Suppressor macrophage treated with lipopolysaccharide for 4 hours (primary cell): ENCODE measurements around the gene RPUSD1.
"Not testable (repeated sequence)": the region's sequence is repeated elsewhere in the genome, so short reads cannot be mapped to it uniquely, and the experiment has no call there.

Experiments
- DNase-seq: peaks from one replicate; pipeline ENCODE4 v3.0.0-alpha.2; 2020

RPUSD1 gene

DNA sequence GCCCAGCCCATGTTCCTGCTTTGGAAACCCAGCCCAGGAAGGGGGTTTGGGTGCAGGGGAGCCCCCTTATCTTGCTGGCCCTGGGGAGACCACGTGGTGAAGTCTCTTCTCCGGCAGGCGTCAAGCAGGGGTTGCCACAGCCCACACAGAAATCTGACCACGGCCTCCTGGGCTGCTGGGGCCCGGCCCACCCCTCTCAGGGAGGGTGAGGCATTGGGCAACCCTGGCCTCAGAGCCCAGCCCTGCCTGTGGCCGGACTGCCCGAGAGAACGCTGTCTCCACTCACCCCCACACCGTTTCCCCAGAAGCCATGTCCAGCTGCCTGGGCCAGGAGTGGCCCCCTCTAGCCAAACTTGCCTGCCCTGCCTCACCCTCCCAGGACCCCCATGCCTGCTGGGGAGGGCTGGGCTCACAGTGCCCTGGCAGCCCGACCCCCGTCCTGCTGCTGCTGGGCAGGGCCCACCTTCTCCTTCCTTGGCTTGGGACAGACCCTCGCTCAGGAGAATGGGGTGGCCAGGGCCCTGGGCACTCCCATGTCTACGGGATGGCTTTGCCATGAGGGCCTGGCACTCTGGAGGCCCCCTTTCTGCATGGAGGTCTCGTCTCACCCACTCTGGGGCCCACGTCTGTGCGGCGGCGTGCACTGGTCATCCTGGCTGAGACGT is 6.7 kb downstream of the RPUSD1 start:
- no peak for DNase-seq

DNA sequence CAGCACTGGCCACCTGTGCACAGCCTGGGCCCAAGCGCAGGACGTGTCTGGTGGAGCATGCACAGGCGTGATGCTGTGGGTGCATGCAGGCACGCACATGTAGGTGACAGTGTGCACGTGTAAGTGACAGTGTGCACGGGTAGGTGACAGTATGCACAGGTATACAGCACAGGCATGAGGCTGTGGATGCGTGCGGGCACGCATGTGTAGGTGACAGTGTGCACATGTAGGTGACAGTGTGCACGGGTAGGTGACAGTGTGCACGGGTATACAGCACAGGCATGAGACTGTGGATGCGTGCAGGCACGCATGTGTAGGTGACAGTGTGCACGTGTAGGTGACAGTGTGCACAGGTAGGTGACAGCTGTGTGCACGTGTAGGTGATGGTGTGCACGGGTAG is 7.9 kb downstream of the RPUSD1 start:
- DNase-seq = no peak

DNA sequence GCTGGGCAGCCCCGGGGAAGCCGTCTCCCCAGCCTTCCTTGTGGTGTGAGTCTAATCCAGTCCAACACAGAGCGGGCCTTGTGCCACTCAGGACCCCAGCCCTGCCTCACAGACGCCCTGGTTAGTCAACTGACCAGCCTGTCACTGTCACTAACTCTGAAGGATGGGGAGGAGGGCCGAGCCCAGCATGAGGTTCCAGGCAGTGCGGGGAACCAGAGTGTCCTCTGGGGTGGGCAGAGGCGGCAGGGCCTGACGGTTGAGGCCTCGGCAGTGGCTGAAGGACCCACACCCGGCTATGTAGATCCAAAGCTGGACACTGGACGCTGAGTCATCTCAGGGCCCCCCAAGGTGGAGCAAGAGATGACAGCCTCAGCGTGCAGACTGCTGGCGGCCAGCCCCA is 8.6 kb downstream of the RPUSD1 start:
- DNase-seq = no peak

DNA sequence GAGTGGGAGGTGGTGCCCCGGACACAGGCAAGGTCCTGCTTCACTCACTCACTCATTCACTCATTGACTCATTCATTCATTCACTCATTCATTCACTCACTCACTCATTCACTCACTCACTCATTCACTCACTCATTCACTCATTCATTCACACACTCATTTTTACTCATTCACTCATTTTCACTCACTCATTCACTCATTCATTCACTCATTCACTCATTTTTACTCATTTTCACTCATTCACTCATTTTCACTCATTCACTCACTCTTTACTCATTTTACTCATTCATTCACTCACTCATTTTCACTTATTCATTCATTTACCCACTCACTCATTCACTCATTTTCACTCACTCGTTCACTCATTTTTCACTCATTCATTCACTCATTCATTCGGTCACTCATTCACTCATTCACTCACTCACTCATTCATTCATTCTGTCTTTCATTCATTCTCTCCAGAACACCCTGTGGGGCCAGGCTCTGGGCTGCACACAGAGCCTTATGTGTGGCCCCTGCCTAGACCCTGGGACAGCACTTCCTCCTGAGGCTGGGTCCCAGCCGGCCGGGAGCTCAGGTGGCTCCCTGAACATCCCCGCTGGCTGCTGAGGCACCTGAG is 9.2 kb downstream of the RPUSD1 start:
- DNase-seq = no peak

DNA sequence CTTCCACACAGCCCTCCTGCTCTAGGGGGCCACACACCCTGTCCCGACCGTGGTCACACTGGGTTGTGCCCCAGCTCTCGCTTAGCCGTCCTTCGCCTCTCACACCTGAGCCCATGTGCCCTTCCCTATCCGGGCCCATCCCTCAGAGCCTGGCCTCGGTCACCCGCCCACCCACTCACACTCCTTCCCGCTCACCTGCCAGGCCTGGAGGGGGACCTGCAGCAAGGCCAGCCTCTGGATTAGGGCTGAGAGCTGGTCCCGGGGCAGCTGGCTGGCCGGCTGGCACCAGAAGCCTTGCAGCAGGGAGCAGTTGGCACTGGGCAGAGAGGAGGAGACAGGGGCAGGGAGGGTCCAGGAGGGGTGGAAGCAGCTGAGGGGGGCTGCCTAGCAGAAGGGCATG is 9.7 kb downstream of the RPUSD1 start:
- DNase-seq = no peak

DNA sequence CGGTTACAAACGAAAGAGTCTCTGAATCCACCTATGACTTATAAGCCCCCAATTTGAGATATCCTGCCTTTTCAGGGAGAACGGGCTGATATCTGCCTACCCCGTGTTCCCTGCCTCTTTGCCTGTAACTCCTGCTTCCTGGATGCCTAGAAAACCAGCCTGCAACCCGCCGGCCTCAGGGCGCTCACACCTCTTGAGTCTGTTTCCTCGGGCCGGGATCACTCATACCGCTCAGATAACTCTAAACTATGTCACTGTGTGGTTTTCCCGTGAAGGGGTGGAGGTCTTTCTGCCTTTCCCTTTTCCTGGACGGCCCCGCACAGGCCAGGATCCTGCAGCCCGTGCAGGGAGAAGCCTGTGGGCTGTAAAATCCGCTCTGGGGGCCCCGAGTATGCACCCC is 10.4 kb downstream of the RPUSD1 start:
- DNase-seq = no peak

DNA sequence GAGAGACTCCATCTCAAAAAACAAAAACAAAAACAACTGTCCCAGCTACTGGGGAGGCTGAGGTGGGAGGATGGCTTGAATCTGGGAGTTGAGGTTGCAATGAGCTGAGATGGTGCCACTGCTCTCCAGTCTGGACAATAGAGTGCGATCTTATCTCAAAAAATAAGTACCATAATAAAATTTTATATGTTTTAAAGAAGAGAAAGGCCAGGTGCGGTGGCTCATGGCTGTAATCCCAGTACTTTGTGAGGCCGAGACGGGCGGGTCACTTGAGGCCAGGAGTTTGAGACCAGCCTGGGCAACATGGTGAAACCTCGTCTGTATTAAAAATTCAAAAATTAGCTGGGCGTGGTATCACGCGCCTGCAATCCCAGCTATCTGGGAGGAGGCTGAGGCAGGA is 11.4 kb downstream of the RPUSD1 start:
- no peak for DNase-seq

DNA sequence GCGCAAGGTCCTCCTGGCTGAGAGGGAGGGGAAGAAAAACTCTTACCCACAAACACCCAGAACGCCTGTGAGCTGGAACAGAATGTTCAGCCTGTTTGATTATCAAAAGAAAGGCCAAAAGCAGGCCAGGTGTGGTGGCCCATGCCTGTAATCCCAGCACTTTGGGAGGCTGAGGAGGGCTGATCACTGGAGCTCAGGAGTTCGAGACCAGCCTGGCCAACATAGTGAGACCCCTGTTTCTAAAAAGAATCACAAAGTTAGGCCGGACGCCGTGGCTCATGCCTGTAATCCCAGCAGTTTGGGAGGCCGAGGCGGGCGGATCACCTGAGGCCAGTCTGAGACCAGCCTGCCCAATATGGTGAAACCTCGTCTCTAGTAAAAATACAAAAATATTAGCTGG is 11.9 kb downstream of the RPUSD1 start:
- DNase-seq = not testable (repeated sequence)

DNA sequence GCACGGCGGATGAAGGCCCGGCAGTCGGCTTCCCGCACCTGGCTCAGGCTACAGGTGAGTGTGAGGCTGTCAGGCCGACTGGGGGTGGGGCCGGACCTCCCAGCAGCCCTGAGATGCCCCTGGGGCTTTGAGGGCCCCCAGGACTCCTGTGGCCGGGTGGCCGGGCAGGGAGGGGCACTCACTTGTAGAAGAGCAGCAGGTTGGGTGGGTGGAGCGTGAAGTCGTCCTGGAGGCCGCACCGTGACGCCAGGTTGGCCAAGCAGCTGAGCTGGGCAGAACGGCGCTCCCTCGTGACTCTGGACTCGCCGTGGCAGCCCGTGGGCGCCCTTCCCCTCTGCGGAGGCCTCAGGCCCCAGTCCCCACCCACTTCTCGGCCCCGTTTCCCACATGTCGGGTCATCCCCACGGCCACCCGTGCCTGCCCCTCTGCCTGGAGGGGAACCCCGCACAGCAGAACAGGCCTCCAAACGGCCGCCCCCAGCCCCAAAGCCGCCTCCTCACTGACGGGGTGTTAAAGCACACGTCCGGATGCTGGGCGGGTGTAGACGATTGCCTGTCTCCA is 12.9 kb downstream of the RPUSD1 start:
- DNase-seq = no peak

DNA sequence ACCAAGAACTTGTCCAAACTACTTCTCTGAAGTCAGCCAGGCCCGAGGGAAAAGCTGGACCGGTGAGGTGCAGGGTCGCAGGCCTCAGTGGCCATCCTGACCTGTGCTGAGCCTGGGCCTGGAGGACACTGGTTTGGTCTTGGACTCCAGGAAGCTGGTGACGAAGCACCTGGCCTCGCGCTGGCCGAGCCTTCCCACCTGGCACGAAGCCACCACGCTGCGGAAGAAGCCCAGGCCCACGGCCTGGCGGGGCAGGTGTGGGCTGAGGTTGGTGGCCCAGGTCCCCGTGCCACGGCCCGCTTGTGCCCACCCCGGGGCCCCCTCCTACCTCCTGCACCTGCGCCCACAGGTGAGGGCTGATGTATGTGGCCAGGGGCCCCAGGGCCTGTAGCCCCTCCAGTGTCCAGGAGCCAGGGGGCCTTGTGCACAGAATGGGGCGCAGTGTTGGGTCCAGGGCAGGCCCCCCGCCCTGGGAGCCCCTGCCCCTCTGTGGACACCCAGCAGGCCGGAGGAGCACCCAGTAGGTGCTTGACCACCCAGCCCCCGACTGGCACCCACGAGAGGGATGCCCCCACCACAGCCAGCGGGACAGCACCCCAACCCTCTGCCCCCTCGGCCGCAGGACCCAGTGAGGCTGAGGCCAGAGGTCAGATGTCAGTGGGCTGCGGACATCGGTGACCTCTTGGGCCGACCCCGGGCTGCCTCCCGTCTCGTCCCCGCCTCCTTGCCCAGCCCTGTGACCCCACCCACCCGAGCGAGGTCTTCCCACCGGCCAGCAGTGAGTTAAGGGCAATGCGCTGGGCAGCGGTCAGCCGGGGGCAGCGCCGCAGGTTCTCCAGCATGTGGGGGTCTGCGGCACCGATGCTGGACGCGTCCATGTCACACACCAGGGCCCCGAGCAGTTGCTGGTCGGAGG is 13.8 kb downstream of the RPUSD1 start:
- DNase-seq = no peak

DNA sequence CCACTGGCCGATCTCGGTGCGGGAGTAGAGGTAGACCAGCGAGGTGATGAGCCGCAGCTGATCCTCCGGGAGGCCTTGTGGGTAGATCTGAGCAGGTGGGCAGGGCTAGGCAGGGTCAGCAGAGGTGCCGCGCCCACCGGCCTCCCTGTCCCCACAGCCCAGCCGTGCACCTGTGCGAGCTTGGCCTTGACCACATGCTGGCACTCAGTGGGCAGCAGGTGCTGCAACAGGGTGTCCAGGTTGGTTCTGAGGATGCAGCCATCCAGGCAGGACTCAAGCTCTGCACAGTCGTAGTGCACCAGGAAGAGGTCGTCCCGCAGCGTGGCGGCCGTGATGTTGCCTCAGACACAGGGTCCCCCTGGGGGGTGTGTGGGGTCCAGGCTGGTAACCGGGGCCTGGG is 15.2 kb downstream of the RPUSD1 start:
- DNase-seq = no peak

DNA sequence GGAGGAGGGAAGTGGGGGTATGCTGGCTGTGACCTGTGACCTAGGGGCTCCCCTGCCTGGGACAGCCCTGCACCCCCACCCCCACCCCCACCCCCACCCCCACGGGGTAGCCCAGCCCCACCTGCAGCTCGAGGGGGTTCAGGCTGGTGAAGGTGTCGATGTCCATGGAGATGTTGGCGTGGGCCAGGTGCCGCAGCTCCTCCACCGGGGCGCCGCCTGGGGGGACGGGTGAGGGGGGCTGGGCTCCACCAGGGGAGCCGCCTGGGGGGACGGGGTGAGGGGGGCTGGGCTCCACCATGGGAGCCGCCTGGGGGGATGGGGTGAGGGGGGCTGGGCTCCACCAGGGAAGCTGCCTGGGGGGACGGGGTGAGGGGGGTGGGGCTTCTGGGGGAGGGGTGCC is 17.8 kb downstream of the RPUSD1 start:
- DNase-seq = no peak

DNA sequence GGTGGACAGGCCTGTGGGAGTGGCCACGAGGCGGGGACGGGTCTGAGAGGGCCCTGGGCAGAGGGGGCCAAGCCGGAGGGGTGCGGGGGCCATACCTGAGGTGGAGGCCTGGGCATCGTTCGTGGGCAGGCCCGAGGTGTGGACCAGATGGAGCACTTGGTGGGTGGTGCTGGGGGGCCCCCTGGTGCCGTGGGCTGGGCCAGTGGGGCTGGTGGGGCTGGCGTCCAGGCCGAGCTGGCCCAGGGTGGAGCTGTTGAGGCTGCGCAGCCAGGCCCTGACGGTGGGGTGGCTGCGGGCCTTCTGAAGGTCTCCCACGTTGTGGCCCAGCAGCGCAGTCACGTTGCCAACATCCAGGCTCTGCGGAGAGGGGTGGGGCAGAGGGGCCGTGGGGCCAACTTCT is 18.2 kb downstream of the RPUSD1 start:
- no peak for DNase-seq

DNA sequence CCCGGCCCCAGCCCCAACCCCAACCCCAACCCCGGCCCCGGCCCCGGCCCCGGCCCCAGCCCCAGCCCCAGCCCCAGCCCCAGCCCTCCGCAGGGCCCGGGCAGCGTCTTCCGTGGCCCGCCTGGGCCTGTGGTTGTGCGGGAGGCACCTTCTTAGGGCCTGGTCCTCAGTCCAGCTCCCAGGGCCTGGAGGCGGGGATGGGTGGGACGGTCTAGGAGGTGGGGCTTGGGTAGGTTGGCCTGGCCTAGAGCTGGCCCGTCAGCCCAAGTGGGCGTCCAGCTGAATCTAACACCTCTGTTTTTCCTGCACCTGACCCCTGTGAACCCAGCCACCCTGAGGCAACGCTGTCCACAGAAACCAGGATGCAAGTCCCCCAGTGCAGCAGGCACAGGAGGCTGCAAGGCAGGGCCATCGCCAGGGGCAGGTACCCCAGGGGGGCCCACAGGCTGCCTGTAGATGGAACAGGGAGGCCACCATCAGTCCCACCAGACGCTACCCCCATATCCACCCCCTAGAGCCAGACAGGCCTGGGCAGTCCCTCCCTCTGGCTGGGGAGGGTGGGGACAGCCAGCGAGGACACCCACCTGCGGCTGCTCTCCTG is 18.9 kb downstream of the RPUSD1 start:
- DNase-seq = no peak

DNA sequence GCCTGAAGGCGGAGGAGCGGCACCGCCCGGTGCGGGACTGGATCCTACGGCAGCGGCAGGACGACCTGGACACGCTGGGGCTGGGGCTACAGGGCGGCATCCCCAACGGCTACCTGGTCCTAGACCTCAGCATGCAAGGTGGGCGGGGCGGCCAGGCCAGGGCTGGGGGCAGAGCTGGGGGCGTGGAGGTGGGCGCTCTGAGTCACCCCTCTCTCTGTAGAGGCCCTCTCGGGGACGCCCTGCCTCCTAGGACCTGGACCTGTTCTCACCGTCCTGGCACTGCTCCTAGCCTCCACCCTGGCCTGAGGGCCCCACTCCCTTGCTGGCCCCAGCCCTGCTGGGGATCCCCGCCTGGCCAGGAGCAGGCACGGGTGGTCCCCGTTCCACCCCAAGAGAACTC is 19.8 kb downstream of the RPUSD1 start:
- DNase-seq = no peak

DNA sequence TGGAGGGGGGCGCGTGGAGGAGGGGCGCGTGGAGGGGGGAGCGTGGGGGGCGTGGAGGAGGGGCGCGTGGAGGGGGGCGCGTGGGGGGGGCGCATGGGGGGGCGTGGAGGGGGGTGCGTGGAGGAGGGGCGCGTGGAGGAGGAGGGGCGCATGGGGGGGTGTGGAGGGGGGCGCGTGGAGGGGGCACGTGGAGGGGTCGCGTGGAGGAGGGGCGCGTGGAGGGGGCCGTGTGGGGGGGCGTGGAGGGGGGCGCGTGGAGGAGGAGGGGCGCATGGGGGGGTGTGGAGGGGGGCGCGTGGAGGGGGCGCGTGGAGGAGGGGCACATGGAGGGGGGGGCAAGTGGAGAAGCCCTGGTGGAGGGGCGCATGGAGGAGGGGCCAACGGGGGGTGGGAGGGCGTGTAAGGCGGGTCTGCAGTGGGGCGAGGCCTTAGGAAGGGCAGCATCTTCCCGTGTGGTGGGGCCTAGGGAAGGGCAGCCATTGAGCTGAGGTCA is 20.4 kb downstream of the RPUSD1 start:
- no peak for DNase-seq

DNA sequence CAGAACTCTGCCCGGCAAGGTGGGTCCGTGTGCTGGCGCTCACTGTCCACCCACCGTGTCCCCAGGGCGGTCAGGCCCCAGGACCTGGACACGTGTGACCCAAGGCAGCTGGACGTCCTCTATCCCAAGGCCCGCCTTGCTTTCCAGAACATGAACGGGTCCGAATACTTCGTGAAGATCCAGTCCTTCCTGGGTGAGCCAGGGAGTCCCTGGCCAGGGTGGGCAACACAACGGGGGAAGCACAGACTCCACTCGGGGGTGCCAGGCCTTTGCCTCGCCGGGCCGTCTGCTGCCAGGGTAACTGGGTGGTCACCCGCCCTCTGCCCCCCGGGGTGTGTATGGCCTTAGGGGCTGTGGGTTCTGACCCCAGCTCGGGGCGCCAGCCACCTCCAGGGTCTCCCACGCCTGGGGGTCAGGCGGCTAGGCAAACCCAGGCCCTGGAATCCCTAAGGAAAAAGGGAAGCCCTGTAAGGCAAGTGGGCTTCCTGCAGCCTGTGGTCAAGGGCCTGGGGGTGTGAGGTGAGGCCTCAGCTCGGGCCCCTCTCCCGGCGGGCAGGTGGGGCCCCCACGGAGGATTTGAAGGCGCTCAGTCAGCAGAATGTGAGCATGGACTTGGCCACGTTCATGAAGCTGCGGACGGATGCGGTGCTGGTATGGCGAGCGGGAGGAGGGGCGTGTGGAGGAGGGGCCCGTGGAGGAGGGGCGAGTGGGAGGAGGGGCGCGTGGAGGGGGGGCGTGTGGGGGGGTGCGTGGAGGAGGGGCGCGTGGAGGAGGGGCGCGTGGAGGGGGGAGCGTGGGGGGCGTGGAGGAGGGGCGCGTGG is 21.2 kb downstream of the RPUSD1 start:
- no peak for DNase-seq

DNA sequence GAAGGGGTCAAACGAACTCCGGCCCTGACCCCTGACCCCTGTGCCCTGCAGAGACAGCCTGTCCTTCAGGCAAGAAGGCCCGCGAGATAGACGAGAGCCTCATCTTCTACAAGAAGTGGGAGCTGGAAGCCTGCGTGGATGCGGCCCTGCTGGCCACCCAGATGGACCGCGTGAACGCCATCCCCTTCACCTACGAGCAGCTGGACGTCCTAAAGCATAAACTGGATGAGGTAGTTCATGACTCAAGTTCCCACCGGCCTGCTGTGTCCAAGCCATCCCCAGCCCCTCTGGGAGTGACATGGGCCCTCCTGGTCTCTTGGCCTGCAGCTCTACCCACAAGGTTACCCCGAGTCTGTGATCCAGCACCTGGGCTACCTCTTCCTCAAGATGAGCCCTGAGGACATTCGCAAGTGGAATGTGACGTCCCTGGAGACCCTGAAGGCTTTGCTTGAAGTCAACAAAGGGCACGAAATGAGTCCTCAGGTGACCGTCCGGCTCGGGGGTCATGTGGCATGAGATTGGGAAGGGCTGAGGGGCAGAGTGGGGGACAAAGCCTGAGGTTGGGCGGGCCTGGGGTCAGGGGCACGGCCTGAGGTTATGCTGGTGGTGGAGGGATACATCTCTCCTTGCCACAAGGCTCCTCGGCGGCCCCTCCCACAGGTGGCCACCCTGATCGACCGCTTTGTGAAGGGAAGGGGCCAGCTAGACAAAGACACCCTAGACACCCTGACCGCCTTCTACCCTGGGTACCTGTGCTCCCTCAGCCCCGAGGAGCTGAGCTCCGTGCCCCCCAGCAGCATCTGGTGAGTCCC is 22.0 kb downstream of the RPUSD1 start:
- DNase-seq = no peak

DNA sequence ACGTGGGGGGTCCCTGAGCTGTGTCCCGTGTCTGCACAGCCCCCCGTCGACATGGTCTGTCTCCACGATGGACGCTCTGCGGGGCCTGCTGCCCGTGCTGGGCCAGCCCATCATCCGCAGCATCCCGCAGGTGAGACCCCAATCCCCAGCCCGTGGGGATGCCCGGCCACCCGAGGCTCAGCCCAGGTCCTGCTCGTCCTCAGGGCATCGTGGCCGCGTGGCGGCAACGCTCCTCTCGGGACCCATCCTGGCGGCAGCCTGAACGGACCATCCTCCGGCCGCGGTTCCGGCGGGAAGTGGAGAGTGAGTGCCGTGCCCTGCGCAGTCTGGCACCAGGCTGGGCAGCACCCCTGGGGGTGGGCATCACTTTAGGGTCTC is 22.7 kb downstream of the RPUSD1 start:
- DNase-seq = no peak

DNA sequence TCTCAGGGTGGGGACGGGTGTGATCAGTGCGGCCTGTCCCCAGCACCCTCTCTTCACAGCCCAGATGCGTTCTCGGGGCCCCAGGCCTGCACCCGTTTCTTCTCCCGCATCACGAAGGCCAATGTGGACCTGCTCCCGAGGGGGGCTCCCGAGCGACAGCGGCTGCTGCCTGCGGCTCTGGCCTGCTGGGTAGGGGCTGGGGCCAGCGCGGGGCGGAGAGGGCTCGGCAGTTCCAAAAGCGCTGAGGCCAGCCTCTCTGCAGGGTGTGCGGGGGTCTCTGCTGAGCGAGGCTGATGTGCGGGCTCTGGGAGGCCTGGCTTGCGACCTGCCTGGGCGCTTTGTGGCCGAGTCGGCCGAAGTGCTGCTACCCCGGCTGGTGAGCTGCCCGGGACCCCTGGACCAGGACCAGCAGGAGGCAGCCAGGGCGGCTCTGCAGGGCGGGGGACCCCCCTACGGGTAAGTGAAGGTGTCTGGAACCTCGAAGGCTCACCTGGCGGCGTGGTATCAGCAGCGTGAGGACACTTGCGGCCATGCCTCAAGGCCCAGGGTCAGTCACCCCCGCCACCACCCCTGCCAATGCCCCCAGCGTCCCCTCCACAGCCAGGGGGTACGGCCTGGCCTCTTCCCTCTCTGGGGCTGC is 23.2 kb downstream of the RPUSD1 start:
- DNase-seq = no peak
